GM18870 (cell line): Measurements from ENCODE around the gene LRRC8D.

Experiments used
- ATAC-seq: cut with Tn5 transposase; IDR thresholded peaks from one replicate; pipeline ENCODE4 v1.9.1; 2021; ENCODE audit warnings: moderate library complexity; ENCODE audit not compliant: unreplicated experiment

Gene LRRC8D

GRCh38 chr1:89832496-89833127 is 11.8 kb downstream of the LRRC8D start:
- no peak for ATAC-seq

DNA sequence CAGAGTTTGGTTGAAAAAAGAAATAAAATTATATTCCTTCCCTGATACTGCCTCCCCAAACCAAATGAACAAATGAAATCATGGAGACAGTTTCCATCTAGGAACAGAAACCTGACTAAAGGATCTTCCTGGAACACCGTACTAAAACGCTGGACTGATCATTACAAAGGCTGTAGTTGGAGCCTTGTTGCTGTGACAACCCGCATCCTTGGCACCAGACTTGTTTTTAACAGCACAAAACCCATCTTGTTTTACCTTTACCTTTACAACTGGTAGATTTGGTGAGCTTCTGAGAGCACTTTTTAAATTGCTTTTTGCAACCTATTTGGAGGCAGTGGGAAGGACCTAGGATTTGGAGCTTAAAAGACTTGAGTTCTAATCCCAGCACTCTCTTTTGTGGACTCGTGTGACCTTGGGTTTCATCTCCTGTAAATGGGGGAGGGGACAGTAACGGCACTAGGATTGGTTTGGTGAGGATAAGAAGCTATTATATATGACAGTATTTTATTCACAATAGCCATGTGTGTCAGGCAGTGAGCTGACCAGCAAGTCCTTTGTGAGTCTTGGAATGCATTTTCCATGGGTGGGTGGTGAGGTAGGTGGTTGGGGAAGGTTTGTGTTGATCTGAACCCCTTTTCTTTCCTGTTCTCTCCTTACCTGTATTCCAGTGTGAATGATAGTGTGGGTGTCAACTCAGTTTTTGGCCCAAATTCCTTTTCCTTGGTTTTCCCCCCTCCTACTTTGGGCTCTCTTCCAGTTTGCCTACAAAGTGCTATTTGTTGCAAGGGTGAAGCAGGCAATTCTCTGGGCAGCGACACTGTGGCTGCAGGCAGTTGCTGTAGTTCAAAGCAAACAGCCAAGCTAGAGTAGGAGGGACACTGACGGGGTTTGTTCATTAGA is 12.6 kb downstream of the LRRC8D start:
- ATAC-seq, result no peak

DNA sequence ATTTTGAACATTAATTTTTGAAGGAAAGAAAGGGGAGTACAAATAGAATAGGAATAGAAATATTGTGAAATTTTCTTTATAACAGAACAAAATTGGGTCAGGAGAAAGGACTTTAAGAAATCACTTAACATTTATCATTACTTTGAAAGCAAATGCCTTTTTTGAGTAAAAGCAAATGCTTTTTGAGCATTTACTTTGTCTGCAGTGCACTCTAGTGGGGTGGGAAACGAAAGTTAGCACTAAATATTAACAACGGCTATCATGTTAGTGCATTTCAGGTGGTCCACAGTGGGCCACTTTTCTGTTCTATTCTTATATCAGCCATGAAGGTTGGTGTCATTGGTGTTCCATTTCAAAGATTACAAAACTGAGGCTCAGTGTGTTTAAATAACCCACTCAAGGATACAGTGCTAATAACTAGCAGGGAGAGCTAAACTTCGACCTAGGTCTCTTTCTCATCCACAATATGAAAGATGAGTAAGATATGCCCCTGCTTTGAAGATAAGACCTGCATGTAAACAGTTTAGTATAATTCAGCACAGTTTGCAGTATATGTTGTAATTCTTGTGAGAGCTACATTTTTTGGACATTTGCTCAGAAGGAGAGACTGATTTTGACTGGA is 13.4 kb downstream of the LRRC8D start:
- no peak for ATAC-seq

GRCh38 chr1:89836252-89837035 is 15.6 kb downstream of the LRRC8D start:
- ATAC-seq, result no peak

GRCh38 chr1:89837036-89837481 is 16.2 kb downstream of the LRRC8D start:
- ATAC-seq, result no peak

- ATAC-seq, result no peak
Measured at GRCh38 chr1:89837510-89837909, 16.7 kb downstream of the LRRC8D start.

GRCh38 chr1:89839516-89839915 is 18.7 kb downstream of the LRRC8D start:
- ATAC-seq, result no peak

GRCh38 chr1:89841507-89841906 is 20.7 kb downstream of the LRRC8D start:
- no peak for ATAC-seq

GRCh38 chr1:89842567-89843272 is 21.9 kb downstream of the LRRC8D start:
- ATAC-seq, result peak; percentile 61

DNA sequence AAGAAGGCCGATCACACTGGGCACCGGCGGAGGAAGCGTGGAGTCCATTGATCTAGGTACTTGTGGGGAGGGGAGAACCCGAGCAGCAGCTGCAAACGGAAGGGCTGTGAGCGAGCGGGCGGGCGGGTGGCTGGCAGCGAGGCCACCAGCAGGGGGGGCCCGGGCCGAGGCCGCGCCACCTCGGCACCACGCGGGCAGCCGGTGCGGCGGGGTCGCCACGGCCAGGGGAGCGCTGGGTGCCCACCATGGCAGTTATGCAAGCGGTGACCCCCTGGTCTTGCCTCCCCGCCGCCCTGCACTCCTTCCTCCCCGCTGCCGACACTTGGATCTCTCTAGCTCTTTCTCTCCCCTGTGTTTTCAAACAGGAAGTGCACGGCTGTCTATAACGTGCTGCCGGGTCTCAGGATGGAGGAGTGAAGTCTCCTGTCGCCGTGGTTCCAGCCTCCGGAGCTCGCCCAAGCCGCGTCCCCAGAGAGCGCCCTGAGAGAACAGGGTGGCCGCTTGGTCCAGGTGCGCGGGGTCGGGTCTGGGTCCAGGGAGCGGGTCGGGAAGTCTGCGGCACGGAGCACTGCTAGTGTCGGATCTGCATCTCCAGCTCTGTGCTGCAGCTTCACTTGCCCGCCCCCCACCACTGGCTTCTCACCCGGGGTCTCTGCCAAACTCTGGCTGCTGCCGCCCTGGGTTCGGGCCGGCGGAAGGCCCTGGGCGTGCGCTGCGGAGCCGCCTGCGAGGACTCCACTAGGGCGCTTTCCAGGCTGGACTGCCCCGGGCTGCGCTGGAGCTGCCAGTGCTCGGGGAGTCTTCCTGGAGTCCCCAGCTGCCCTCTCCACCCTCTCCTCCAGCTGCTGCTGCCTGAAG is 22.7 kb downstream of the LRRC8D start:
- peak; percentile 60 for ATAC-seq

- no peak for ATAC-seq
Measured at GRCh38 chr1:89844241-89844807, 23.5 kb downstream of the LRRC8D start.

DNA sequence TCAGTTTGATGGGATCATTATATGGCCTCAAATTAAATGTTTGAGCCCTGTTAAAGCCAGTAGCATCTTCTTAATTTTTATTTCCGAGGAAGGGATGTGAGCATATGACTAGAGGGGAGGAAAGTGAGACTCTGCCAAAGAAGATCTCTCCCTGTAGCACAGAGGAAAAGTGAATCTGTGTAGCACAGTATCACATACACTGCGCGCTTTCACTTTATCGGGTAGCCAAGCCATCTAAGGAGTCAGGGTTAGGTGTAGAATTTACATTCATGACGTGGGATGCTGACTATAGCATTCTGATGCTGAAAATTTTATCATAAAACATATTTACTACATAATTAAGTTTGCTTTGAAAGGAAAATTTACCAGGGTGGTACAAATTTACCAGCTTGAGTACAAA is 24.0 kb downstream of the LRRC8D start:
- ATAC-seq, result no peak

- ATAC-seq, result no peak
Measured at GRCh38 chr1:89847191-89847729, 26.4 kb downstream of the LRRC8D start.

DNA sequence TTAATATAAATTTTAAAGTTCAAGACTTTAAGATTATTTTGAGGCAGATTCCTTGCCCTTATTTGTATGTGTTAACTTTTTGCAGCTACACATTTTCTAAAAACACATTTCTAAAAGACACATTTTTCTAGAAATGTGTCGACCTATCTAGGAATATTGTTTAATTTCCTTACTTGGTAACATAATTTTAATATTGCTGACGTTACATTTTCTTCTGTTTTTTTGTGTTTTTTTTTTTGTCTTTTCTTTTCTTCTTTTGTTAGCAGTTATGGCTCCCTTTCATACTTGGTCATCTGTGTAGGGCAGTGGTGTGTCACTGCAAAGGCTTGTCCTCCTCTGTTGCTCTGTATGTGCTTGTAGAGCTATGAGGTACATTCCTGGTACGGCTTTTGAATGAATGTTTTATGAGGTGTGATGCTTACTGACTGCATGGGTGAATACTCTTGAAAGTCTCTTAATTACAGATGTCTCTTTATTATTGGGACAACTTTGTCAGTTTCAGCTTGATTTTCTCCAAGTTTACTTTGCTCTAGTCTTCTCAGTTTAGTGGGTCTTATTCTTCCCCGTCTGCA is 30.1 kb downstream of the LRRC8D start:
- ATAC-seq, result no peak

DNA sequence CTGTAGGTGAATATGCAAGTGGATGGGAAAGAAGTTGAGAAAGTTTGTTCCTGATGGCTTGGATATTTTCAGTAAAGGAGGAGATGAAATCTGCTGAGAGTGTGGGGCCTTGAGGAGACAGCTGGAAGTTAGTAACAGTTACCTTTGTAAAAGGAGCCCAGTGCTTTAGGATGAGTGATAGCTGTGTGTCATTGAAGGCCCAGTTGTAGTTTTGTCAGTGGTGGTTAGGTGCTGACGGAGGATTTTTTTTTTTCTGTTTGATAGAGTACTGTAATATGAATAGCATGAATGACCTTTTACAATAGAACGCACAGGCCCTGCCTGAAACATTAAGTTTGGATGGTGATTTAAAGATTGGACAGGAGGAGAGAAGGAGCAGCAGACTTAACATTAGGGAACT is 33.3 kb downstream of the LRRC8D start:
- ATAC-seq, result no peak

- ATAC-seq, result peak; percentile 89
Measured at GRCh38 chr1:89855413-89856123, 34.7 kb downstream of the LRRC8D start.

GRCh38 chr1:89863165-89863830 is 42.5 kb downstream of the LRRC8D start:
- ATAC-seq, result no peak
